ENCODE data around the gene SP8.

SP8 gene

DNA sequence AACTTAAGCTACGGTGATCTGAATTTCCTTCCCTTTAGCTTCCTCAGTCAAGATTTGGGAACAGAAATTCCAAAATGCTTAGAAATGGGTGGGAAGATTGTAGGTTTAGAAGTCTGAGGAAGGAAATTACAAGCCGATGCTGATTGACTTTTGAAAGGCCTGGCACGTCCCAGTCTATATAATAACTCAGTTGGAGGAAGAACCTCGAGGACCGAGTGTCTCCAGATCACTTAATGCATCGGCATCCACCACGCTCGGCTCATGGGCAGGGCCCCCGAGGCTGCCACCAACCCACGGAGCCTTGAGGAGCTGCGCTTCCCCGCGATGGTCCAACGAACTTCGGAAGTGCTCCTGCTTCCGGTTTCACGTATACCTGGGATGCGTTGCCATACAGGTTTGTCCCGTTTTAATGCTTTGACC lies 10.4 kb upstream of the SP8 start:
- no peak for TF ChIP-seq POLR2AphosphoS5 (IDR thresholded peaks at IDR 0.05; ENCODE audit: borderline replicate concordance, low read depth, low read length)
- no peak for TF ChIP-seq EZH2 (IDR thresholded peaks at IDR 0.05)
- Histone ChIP-seq H3K9me3 (ENCODE audit: low read depth, low read length) (no peaks in the 10 kb centered on the region), H3K36me3 (ENCODE audit: insufficient read depth, low read length) (no peaks in the 10 kb centered on the region), H3K27ac (no peak overlapping the region), H3K9ac (ENCODE audit: insufficient read length) (no peak overlapping the region), H3K4me3 (peak overlapping the region; percentile 76)
- no peak for DNase-seq (ENCODE audit: low read depth, low spot score)

DNA sequence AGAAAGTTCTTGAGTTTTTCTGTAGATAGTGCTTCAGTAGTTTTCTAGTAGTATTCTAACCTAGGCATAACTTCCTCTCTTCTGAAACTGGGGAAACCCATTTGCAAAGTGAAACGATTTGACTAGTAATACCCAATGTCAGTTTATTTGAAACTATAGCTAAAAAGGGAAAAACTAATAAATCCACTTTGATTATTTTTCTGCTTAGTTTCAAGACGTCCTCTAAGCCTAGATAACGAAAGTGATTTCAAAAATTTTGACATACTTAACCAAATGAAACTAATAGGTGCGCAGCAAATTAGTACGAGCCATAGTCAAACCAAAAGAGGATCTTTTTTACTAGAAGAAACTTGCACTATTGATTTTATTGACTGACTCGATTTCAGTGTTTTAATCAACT lies 9.8 kb upstream of the SP8 start:
- no peak for DNase-seq (ENCODE audit: low read depth, low spot score)
- Histone ChIP-seq H3K9me3 (ENCODE audit: low read depth, low read length) (no peaks in the 10 kb centered on the region), H3K27ac (no peak overlapping the region), H3K4me3 (no peak overlapping the region), H3K36me3 (ENCODE audit: insufficient read depth, low read length) (no peaks in the 10 kb centered on the region), H3K9ac (ENCODE audit: insufficient read length) (no peak overlapping the region)
- TF ChIP-seq EZH2 (IDR thresholded peaks at IDR 0.05) (no peak), FOXP2 (optimal IDR thresholded peaks at IDR 0.05; ENCODE audit: control extremely low read depth, extremely low read length, insufficient read depth) (no peak), POLR2AphosphoS5 (IDR thresholded peaks at IDR 0.05; ENCODE audit: borderline replicate concordance, low read depth, low read length) (no peak)

DNA sequence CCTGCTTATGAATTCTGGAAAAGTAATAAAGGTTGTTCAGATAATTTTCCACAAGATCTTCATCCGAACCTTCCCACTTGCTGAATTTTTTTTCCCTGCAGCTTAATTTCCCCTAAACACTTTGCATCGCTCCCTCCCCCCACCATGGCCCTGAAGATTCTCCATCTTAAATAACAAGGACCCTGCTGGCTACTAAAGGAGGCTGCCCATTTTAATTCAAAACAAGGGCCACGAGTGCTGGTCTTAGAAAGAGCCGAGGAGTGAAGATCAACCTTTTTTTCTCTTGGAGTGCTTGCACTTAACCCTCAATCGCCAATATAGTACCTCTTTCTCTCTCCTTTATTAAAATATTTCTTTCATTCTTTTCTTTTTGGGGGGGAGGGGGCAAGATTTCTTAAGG lies 9.2 kb upstream of the SP8 start:
- Histone ChIP-seq H3K9ac (ENCODE audit: insufficient read length) (no peak overlapping the region), H3K27ac (no peak overlapping the region), H3K9me3 (ENCODE audit: low read depth, low read length) (no peaks in the 10 kb centered on the region), H3K4me3 (no peak overlapping the region), H3K36me3 (ENCODE audit: insufficient read depth, low read length) (no peaks in the 10 kb centered on the region)
- TF ChIP-seq EZH2 (IDR thresholded peaks at IDR 0.05): no peak
- TF ChIP-seq FOXP2 (optimal IDR thresholded peaks at IDR 0.05; ENCODE audit: control extremely low read depth, extremely low read length, insufficient read depth): no peak
- no peak for TF ChIP-seq POLR2AphosphoS5 (IDR thresholded peaks at IDR 0.05; ENCODE audit: borderline replicate concordance, low read depth, low read length)
- no peak for DNase-seq (ENCODE audit: low read depth, low spot score)

DNA sequence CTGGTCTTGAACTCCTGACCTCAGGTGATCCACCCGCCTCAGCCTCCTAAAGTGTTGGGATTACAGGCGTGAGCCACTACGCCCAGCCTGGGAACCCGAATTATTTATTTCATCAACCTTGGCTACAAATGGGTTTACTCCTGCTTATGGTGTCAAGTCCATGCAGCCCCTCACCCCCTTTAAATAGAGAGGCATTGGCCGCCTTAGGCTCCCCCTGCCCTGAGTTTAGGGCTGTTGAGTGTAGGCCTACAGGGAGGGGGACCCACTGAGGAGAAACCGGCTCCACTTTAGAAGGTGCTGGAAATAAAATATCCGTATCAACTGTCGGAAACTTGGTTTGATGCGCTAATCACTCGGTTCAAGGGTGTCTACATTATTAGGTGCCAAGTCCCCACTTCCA lies 8.7 kb upstream of the SP8 start:
- no peak for DNase-seq (ENCODE audit: low read depth, low spot score)
- no peaks in the 10 kb centered on the region for H3K9me3 ChIP-seq (ENCODE audit: low read depth, low read length)
- H3K27ac ChIP-seq: no peak overlapping the region
- H3K4me3 ChIP-seq: no peak overlapping the region
- no peaks in the 10 kb centered on the region for H3K36me3 ChIP-seq (ENCODE audit: insufficient read depth, low read length)
- no peak overlapping the region for H3K9ac ChIP-seq (ENCODE audit: insufficient read length)
- TF ChIP-seq FOXP2 (optimal IDR thresholded peaks at IDR 0.05; ENCODE audit: control extremely low read depth, extremely low read length, insufficient read depth): no peak

DNA sequence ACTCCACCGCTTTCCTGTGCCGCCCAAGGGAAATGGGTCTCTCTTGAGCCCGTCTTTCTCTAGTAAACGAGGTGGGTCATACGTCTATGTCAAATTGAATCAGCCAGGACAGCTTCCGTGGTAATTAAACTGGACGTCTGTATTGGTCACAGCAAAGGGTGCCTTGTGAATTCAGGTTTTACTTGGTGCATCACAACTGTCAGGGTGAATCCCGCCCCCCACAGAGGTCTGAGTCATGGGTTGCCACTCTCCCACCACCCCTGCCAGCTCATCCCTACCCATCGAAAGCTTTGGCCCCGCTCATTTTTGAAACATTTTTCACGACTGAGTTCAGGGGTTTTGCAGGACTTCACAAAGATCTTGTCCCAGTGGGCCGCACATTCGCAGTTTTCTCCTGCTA lies 8.0 kb upstream of the SP8 start:
- TF ChIP-seq FOXP2 (optimal IDR thresholded peaks at IDR 0.05; ENCODE audit: control extremely low read depth, extremely low read length, insufficient read depth) (no peak), POLR2AphosphoS5 (IDR thresholded peaks at IDR 0.05; ENCODE audit: borderline replicate concordance, low read depth, low read length) (no peak)
- Histone ChIP-seq H3K9me3 (ENCODE audit: low read depth, low read length) (no peaks in the 10 kb centered on the region), H3K4me3 (no peak overlapping the region), H3K36me3 (ENCODE audit: insufficient read depth, low read length) (no peaks in the 10 kb centered on the region), H3K9ac (ENCODE audit: insufficient read length) (no peak overlapping the region), H3K27ac (no peak overlapping the region)
- no peak for DNase-seq (ENCODE audit: low read depth, low spot score)

DNA sequence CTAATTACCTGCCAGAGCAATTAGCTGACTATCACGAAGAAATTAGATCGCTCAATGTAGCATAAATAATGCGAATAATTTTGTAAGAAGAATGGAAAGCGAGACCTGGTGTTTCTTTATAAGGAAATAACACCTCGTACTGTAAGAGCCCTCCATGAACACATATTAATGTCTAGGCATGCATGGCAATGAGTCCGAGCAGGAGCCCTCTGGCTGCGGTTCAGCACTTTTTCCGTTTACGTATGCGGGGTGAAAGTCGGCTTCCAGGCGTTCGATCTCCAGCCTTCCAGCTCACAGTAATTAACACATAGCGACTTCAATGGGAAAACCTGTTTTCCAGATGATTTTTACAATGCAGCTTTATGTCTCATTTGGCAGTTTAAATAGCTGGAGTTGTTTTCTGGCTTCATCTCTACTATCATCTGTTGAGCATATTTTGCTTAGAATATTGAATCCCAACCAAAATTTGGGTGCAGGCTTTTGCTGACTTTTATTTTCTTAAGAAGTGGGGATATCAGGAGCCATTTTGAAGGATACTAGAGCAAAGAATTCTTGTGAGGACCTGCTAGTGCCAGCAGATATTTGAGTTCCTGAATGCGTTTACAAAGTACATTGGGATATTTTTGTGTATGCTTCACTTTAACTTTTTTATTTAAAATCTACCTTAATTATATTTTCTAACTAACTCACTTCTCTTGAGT lies 7.2 kb upstream of the SP8 start:
- Histone ChIP-seq H3K9ac (ENCODE audit: insufficient read length) (no peak overlapping the region), H3K4me3 (no peak overlapping the region)
- DNase-seq (ENCODE audit: low read depth, low spot score): no peak

DNA sequence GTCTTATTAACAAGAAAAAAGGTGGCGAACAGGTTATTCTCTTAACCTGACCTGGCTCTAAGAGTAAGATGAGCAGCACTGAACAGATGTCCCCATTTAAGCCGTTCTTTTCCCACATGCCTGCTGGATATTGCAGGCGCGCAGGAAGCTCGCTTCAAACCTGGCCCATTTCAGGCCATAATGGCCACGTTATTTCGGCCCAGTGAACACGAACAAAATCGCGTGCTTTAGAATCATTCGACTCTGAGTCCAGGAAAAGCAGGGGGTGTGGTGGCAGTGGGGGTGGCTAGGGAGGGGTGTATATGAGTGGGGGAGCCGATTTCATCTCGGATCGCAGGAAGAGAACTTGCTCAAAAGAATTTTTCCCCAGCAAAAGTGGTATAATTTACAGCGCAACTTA lies 6.6 kb upstream of the SP8 start:
- Histone ChIP-seq H3K9ac (ENCODE audit: insufficient read length) (no peak overlapping the region), H3K4me3 (no peak overlapping the region), H3K36me3 (ENCODE audit: insufficient read depth, low read length) (no peaks in the 10 kb centered on the region), H3K9me3 (ENCODE audit: low read depth, low read length) (no peaks in the 10 kb centered on the region), H3K27ac (no peak overlapping the region)
- DNase-seq (ENCODE audit: low read depth, low spot score): no peak
- no peak for TF ChIP-seq POLR2AphosphoS5 (IDR thresholded peaks at IDR 0.05; ENCODE audit: borderline replicate concordance, low read depth, low read length)
- no peak for TF ChIP-seq FOXP2 (optimal IDR thresholded peaks at IDR 0.05; ENCODE audit: control extremely low read depth, extremely low read length, insufficient read depth)
- no peak for TF ChIP-seq EZH2 (IDR thresholded peaks at IDR 0.05)

More for the DNA sequence above, 7.2 kb upstream of the SP8 start:
- no peaks in the 10 kb centered on the region for H3K9me3 ChIP-seq (ENCODE audit: low read depth, low read length)
- no peak overlapping the region for H3K27ac ChIP-seq
- no peaks in the 10 kb centered on the region for H3K36me3 ChIP-seq (ENCODE audit: insufficient read depth, low read length)
- TF ChIP-seq FOXP2 (optimal IDR thresholded peaks at IDR 0.05; ENCODE audit: control extremely low read depth, extremely low read length, insufficient read depth) (no peak), EZH2 (IDR thresholded peaks at IDR 0.05) (peak; percentile 95)

DNA sequence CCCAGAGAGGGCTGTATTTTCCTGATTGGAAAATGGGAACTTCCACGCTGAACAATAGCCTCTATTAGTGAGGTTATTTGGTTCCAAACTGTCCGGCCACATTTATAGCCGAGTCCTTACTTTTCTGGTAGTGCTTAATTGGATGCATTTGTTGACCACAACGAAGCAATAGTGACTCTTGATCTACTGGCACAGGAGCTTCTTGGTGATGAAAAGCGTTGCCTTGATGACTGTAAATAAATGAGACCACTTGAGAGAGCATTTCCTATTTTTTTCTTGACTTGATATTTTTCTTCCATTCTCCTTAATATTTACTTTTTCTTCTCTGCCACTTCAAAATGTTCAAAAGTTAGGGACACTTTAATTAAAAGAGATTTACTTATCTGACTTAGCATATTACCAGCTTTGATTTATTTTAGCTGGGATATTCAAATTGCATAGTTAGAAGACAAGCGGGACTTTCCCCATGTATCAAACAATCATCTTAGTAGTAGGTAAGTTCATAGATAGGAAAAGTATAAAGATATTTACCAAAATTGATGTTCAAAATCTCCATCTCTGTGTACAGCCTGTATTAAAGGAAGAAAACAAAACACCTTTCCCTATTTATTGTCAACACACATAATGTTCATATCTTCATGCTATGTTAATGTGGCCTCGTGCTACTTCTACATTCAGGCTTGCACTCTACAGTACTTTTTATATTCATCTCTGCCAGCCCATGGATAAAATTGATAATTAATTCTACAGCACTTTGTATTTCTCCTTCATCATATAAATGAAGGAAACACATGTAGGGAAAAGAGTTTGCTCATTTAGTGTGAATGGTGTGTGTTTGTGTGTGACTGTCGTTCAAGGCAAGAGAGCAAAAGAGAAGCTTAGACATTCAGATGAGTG lies 5.1 kb upstream of the SP8 start:
- no peak for TF ChIP-seq POLR2AphosphoS5 (IDR thresholded peaks at IDR 0.05; ENCODE audit: borderline replicate concordance, low read depth, low read length)
- no peak for TF ChIP-seq FOXP2 (optimal IDR thresholded peaks at IDR 0.05; ENCODE audit: control extremely low read depth, extremely low read length, insufficient read depth)
- no peak for TF ChIP-seq EZH2 (IDR thresholded peaks at IDR 0.05)
- Histone ChIP-seq H3K36me3 (ENCODE audit: insufficient read depth, low read length) (no peaks in the 10 kb centered on the region), H3K27ac (no peak overlapping the region), H3K9ac (ENCODE audit: insufficient read length) (no peak overlapping the region), H3K9me3 (ENCODE audit: low read depth, low read length) (no peaks in the 10 kb centered on the region), H3K4me3 (no peak overlapping the region)
- no peak for DNase-seq (ENCODE audit: low read depth, low spot score)
